GM23338 (cell line): ENCODE measurements around the gene ADAM11. TPM values are rescaled to one million over a fixed set of nuclear protein-coding genes. Genes with fewer than 3 reads are reported as not detected.

Experiments
- ATAC-seq: fragments of 200-7000 bp; cut with Tn5 transposase; 3 replicates; pipeline ENCODE4 v1.9.1; 2020
- DNase-seq: peaks from one replicate; pipeline ENCODE4 v3.0.0-alpha.2; 2015; ENCODE audit warnings: low spot score
- H2AFZ ChIP-seq: fragments of 200-600 bp; sonication (generic); 2 replicates; pipeline ENCODE4 v1.8.0; 2016; ENCODE audit warnings: antibody characterized with exemption, mild to moderate bottlenecking, moderate library complexity
- H3F3A ChIP-seq: fragments of 200-600 bp; sonication (generic); replicated peaks from 2 replicates; pipeline ENCODE4 v1.8.0; 2017; ENCODE audit warnings: antibody characterized with exemption, mixed run types, low read depth
- H3K27ac ChIP-seq: fragments of 200-600 bp; sonication (generic); 2 replicates; pipeline ENCODE4 v1.6.1; 2016; ENCODE audit warnings: low read depth
- H3K27me3 ChIP-seq: fragments of 200-600 bp; sonication (generic); 2 replicates; pipeline ENCODE4 v1.8.0; 2016; ENCODE audit warnings: mild to moderate bottlenecking, mixed run types, moderate library complexity; ENCODE audit not compliant: insufficient read depth
- H3K36me3 ChIP-seq: fragments of 200-600 bp; sonication (generic); 2 replicates; pipeline ENCODE4 v1.8.0; 2016; ENCODE audit warnings: mild to moderate bottlenecking; ENCODE audit not compliant: insufficient read depth
- H3K4me1 ChIP-seq: fragments of 200-600 bp; sonication (generic); 2 replicates; pipeline ENCODE4 v1.8.0; 2016; ENCODE audit warnings: mild to moderate bottlenecking, moderate library complexity; ENCODE audit not compliant: insufficient read depth
- H3K4me2 ChIP-seq: fragments of 200-600 bp; sonication (generic); 2 replicates; pipeline ENCODE4 v1.7.1; 2017; ENCODE audit warnings: mixed run types
- H3K4me3 ChIP-seq: fragments of 200-600 bp; sonication (generic); 2 replicates; pipeline ENCODE4 v1.6.1; 2016; ENCODE audit warnings: mixed run types
- H3K79me2 ChIP-seq: fragments of 200-600 bp; sonication (generic); replicated peaks from 2 replicates; pipeline ENCODE4 v1.8.0; 2017; ENCODE audit warnings: mild to moderate bottlenecking; ENCODE audit not compliant: insufficient read depth
- H3K9me2 ChIP-seq: fragments of 200-600 bp; sonication (generic); 2 replicates; pipeline ENCODE4 v1.8.0; 2017; ENCODE audit not compliant: insufficient read depth
- H4K20me1 ChIP-seq: fragments of 200-600 bp; sonication (generic); replicated peaks from 2 replicates; pipeline ENCODE4 v1.8.0; 2017; ENCODE audit warnings: mild to moderate bottlenecking; ENCODE audit not compliant: insufficient read depth
- H3K27ac Mint-ChIP-seq: 2 replicates; pipeline ENCODE4 v1.8.0; 2020; ENCODE audit warnings: inconsistent platforms, mild to moderate bottlenecking, moderate library complexity, mixed read lengths
- H3K27me3 Mint-ChIP-seq: 3 replicates; pipeline ENCODE4 v1.8.0; 2022; ENCODE audit warnings: low read depth, mild to moderate bottlenecking, moderate library complexity, mixed read lengths, inconsistent platforms; ENCODE audit not compliant: insufficient read depth, poor library complexity
- H3K36me3 Mint-ChIP-seq: 3 replicates; pipeline ENCODE4 v1.8.0; 2021; ENCODE audit warnings: low read depth, mild to moderate bottlenecking, inconsistent platforms, moderate library complexity, mixed read lengths
- H3K4me1 Mint-ChIP-seq: 3 replicates; pipeline ENCODE4 v1.8.0; 2020; ENCODE audit warnings: mild to moderate bottlenecking, inconsistent platforms, mixed read lengths
- H3K4me3 Mint-ChIP-seq: 3 replicates; pipeline ENCODE4 v1.8.0; 2021; ENCODE audit warnings: moderate library complexity, mild to moderate bottlenecking, inconsistent platforms, mixed read lengths
- H3K9me3 Mint-ChIP-seq: 3 replicates; pipeline ENCODE4 v1.8.0; 2020; ENCODE audit warnings: moderate library complexity, mild to moderate bottlenecking, inconsistent platforms, mixed read lengths
- CREB1 ChIP-seq: fragments of 250-450 bp; sonication (Bioruptor Pico); IDR thresholded peaks from 2 replicates; pipeline ENCODE4 v1.5.0; 2020; ENCODE audit warnings: low read depth, mild to moderate bottlenecking, moderate library complexity
- EZH2phosphoT487 ChIP-seq: fragments of 200-600 bp; sonication (generic); IDR thresholded peaks from one replicate; pipeline ENCODE4 v1.8.1; 2018; ENCODE audit warnings: antibody characterized with exemption; ENCODE audit not compliant: unreplicated experiment
- JUNB ChIP-seq: IDR thresholded peaks from one replicate; pipeline ENCODE4 v1.6.1; 2016; ENCODE audit warnings: antibody characterized with exemption; ENCODE audit not compliant: unreplicated experiment
- POLR2AphosphoS5 ChIP-seq: IDR thresholded peaks from 2 replicates; pipeline ENCODE4 v1.6.1; 2016; ENCODE audit warnings: antibody characterized with exemption, low read depth
- ZNF114 ChIP-seq: fragments of 250-450 bp; sonication (Bioruptor Pico); IDR thresholded peaks from 2 replicates; pipeline ENCODE4 v1.5.0; 2020; ENCODE audit warnings: mild to moderate bottlenecking, moderate library complexity
- ZNF462 ChIP-seq: fragments of 250-450 bp; sonication (Bioruptor Pico); IDR thresholded peaks from 2 replicates; pipeline ENCODE4 v1.5.0; 2020; ENCODE audit warnings: mild to moderate bottlenecking, moderate library complexity
- polyA plus RNA-seq: library from polyadenylated mRNA; unstranded; fragments of >200 nt; fragmentation: Nextera tagmentation; extraction: Ambion mirVana; gene quantifications from 2 replicates; pipeline ENCODE4 v1.2.1, GENCODE V29; 2016
- total RNA-seq: library from RNA; depleted of rRNA; stranded (reverse); fragments of >200 nt; shearing (Covaris generic); gene quantifications from 2 replicates; pipeline ENCODE4 v1.2.3, GENCODE V29; 2014

Gene ADAM11
- total and polyA plus RNA-seq, 2 experiments from 2014 or later = 0.55 to 4.7 TPM

GRCh38 chr17:44751806-44752205 lies 7.0 kb upstream of the ADAM11 start:
- Mint-ChIP-seq H3K36me3 (peaks cover 31% of the 10 kb centered on the region), H3K4me1 (peaks cover 9% of the 10 kb centered on the region), H3K27me3 (peaks cover 23% of the 10 kb centered on the region), H3K27ac (no peak overlapping the region), H3K4me3 (no peak overlapping the region), H3K9me3 (no peaks in the 10 kb centered on the region)
- no peak overlapping the region for H2AFZ ChIP-seq
- no peaks in the 10 kb centered on the region for H3K9me2 ChIP-seq
- ATAC-seq = no peak
- H3K27me3 ChIP-seq = peaks cover 8% of the 10 kb centered on the region
- H3F3A ChIP-seq = no peaks in the 10 kb centered on the region
- no peak for TF ChIP-seq JUNB
- TF ChIP-seq ZNF462 (CRISPR knock-in tag) = no peak
- no peak for TF ChIP-seq POLR2AphosphoS5
- H3K4me2 ChIP-seq = no peak overlapping the region
- H3K36me3 ChIP-seq = no peaks in the 10 kb centered on the region
- no peaks in the 10 kb centered on the region; the same call in 1 of the 2 replicates for H3K4me1 ChIP-seq
- H4K20me1 ChIP-seq = no peaks in the 10 kb centered on the region
- H3K27ac ChIP-seq = no peak overlapping the region
- H3K79me2 ChIP-seq = no peaks in the 10 kb centered on the region
- no peak overlapping the region for H3K4me3 ChIP-seq
- DNase-seq = no peak

- Histone ChIP-seq H3K79me2 (no peaks in the 10 kb centered on the region), H3K9me2 (no peaks in the 10 kb centered on the region), H3K4me3 (no peak overlapping the region), H3K4me2 (no peak overlapping the region), H4K20me1 (no peaks in the 10 kb centered on the region), H3K36me3 (no peaks in the 10 kb centered on the region), H3K27ac (no peak overlapping the region), H3K4me1 (no peaks in the 10 kb centered on the region; the same call in 1 of the 2 replicates), H3K27me3 (peaks cover 22% of the 10 kb centered on the region), H3F3A (no peaks in the 10 kb centered on the region), H2AFZ (no peak overlapping the region)
- DNase-seq (no peak), ATAC-seq (no peak)
- Mint-ChIP-seq H3K4me3 (no peak overlapping the region), H3K36me3 (peaks cover 21% of the 10 kb centered on the region; the same call in 2 of the 3 replicates), H3K9me3 (no peaks in the 10 kb centered on the region), H3K27me3 (peaks cover 32% of the 10 kb centered on the region), H3K27ac (no peak overlapping the region), H3K4me1 (peaks cover 9% of the 10 kb centered on the region)
- TF ChIP-seq CREB1 (CRISPR knock-in tag) (no peak), EZH2phosphoT487 (no peak), POLR2AphosphoS5 (no peak), ZNF114 (CRISPR knock-in tag) (no peak), JUNB (no peak)
Measured at GRCh38 chr17:44752953-44753861, 5.6 kb upstream of the ADAM11 start.
